GM21786 (cell line): Measurements from ENCODE around the gene CEP19.

Experiments
- ATAC-seq: cut with Tn5 transposase; IDR thresholded peaks from one replicate; pipeline ENCODE4 v1.9.1; 2021; ENCODE audit not compliant: unreplicated experiment

CEP19 gene

DNA sequence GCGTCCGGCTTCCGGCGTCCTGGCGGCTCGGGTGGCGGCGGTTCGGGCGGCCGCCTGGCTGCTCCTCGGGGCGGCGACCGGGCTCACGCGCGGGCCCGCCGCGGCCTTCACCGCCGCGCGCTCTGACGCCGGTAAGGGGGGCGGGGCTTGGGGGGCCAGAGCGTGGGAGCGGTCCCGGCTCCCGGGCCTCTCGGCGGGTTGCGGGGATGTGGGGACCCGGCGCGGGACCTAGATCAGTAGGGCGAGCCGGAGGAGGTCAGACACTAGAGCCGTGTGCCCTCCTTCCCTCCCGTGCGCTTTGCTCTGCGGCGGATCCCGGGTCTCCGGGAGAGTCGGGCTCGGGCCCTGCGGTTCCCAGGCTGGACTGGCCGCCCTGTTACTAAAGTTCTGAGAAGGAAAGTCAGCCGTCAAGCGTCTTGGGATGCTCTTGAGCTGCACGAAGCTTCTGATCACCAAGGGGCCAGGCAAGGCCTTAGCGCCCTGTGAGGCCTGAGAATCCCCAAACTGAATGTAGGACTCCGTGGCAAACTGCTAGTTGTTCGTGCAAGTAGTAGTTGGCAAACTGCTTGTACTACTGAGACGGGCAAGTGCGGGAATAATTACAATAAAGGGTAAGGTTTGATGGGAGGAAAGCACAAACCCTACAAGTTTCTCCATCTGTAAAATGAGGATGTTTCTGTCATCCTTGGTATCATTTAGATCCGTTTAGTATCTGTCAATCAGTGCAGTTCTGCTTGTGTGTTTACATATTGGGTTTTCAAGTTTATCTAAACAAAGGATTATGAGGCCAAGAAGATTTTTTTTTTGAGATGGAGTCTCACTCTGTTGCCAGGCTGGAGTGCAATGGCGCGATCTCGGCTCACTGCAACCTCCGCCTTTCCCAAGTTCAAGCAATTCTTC lies 714 bp upstream of the CEP19 start:
- peak; percentile 34 for ATAC-seq

- ATAC-seq, result no peak
Observed at GRCh38 chr3:196708467-196708866, 3.6 kb downstream of the CEP19 start.

DNA sequence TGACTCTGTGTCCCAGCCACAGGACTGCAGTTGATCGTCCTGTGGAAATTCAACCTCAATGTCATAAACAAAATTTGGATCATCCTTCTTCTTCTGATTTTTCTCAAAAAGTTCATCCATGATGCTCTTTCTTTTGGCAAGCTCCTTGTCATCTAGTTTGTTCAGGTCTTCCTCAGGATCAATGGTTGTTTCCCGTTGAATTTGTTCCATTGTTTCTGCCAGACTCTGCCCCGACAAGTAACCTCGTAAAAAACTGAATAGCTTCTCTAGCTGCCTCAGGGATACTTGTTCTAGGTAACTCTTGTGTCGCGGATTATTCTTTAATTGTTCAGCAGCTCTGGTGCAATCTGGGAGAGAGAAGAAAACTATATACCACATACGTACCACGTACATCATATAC lies 4.5 kb downstream of the CEP19 start:
- ATAC-seq, result no peak

- ATAC-seq, result no peak
Observed at GRCh38 chr3:196706731-196707130, 5.3 kb downstream of the CEP19 start.

DNA sequence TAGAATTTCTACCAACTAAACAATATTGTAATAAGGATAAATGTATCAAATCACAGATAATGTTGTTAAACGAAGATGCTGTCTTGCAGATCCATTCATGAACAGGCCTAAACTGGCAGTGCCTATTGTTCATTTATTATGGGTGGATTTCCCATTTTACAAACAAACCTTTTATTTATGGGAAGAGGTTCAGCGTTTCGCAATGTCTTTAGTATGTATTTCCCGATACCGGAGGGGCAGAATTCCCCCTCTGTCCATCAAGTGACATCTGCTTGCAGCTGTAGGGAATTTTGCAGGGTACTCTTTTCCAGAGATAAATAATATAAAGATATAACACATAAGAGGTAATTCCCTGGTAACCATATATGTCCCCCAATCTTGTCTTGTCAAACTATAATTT lies 5.7 kb downstream of the CEP19 start:
- no peak for ATAC-seq

DNA sequence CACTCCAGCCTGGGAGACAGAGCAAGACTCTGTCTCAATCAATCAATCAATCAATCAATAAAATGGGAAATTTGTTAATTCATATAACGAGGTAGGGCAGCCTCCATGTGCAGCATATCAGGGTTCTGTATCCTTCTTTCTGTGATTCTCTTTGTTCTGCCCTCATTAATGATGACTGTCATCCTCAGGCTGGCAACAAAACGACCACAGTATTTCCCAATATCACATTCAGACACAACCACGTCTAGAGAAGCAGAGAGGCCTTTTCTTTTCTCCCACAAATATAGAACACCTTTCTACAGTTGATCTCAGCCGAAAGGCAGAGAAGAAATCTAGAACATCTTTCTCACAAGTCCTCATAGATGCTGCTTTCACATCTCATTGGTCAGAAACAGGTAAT lies 11.2 kb downstream of the CEP19 start:
- ATAC-seq, result no peak

- ATAC-seq, result no peak
Observed at GRCh38 chr3:196699749-196700148, 12.3 kb downstream of the CEP19 start.

- ATAC-seq, result no peak
Observed at GRCh38 chr3:196697270-196697669, 14.8 kb downstream of the CEP19 start.

DNA sequence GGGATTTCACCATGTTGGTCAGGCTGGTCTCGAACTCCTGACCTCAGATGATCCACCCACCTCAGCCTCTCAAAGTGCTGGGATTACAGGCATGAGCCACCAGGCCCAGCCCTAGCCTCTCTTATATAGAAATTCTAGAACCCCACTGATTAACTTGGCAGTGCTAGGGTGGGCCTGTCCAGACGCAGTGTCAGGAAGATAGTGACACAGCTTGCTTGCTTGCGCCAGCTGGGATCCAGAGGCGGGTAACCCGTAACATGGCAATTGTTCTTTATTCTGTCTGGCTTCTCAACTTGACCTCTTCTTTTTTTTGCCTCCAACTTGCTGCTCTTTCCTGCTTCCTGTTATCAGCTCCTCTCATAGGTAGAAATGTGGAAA lies 16.2 kb downstream of the CEP19 start:
- ATAC-seq, result no peak

DNA sequence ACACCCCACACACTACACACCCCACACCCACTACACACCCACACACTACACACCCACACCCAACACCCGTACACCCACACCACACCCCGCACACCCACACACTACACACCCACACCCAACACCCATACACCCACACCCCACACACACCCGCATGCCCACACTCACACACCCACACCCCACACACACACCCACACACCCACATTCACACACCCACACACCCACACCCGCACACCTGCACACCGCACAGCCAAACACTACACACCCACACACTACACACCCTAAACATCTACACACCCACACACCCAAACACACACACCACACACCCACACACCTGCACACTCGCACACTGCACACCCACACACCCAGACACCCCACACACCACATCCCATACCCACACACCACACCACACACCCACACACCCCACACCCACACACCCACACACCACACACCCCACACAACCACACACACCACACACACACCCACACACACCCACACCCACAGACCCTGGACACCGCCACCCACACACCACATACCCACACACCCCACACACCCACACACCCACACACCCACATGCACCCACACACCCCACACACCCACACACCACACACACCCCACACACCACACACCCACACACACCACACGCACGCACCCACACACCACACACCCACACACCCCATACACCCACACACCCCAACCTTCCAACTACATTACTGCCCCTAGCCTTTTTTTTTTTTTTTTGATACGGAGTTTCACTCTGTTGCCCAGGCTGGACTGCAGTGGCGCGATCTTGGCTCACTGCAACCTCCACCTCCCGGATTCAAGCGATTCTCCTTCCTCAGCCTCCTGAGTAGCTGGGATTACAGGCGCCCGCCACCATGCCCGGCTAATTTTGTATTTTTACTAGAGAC lies 16.9 kb downstream of the CEP19 start:
- ATAC-seq, result no peak

- no peak for ATAC-seq
Observed at GRCh38 chr3:196694202-196694638, 17.8 kb downstream of the CEP19 start.

GRCh38 chr3:196691386-196691785 lies 20.7 kb downstream of the CEP19 start:
- ATAC-seq, result no peak

DNA sequence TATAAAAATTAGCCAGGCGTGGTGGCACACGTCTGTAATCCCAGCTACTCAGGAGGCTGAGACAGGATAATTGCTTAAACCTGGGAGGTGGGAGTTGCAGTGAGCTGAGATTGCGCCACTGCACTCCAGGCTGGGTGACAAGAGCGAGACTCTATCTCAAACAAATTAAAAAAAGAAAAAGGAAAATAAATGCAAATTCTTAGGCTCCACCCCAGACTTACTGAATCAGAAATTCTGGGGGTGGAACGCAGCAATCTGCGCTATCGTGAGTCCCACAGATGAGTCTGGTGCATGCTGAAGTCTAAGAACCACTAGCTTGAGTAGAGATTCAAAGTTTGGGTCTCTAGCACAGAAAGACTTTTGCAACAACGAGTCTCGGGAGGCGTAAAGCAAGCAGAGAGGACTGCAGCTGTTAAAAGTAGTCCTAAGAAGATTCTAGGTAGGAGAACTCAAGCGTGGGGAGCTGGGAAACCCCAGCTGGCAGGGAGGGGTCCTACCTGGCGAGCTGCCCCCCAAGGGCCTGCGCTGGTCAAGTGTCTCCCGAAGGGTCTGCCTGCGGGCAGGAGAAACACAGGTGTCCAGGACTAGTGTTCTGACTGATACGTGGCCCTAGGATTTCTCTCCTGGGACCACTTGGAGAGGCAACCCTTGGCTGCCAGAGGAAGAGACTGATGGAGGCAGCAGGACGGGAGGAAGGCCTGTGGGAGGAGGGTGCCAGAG lies 21.9 kb downstream of the CEP19 start:
- no peak for ATAC-seq

DNA sequence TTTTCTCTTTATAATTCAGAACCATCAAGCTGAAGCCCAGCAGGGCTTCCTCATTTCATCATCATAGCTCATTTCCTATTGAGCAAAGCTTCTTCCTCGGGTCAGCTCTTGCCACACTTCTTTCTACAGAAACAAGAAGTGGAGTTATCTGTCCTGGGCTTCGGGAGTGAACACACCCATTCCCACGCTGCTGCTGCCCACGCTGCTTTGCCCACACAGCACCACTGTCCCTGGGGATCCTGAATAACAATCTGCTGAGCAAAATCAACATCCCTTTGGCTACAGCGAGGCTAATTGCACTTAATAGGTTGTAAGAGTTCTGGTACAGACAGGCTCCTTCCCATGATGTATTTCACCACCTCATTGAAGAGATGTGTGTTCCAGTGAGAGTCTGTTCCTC lies 23.7 kb downstream of the CEP19 start:
- ATAC-seq, result no peak

- ATAC-seq, result no peak
Observed at GRCh38 chr3:196686436-196686835, 25.6 kb downstream of the CEP19 start.

DNA sequence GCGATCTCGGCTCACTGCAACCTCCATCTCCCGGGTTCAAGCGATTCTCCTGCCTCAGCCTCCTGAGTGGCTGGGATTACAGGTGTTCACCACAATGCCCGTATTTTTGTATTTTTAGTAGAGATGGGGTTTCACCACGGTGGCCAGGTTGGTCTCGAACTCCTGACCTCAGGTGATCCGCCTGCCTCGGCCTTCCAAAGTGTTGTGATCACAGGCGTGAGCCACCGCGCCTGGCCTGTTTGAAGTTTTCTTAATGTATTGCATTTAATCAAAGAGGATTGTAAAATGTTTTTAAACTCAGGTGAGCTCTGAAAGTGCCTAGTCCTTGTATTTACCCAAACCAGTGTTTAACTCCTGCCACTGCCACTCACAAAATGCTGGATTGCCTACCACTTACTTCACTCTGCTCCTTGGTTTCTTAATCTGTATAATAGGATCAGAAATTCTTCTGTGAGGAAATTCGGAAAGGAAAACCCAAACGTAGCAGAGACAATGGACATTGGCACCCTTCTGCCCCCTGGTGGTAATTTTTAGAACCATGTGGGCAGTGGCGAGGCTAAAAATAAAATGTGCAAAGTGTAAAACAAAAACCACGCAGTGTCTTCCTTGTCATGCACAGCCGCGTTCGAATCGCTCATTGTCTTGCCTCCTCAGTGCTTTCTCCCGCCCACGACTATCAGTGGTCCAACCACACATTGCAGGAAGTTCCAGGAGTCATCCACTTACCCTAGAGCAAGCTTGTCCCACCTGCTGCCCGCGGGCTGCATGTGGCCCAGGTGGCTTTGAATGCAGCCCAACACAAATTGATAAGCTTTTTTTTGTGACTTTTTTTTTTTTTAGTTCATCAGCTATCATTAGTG lies 27.3 kb downstream of the CEP19 start:
- peak; percentile 77 for ATAC-seq

GRCh38 chr3:196677931-196678330 lies 34.1 kb downstream of the CEP19 start:
- no peak for ATAC-seq

- no peak for ATAC-seq
Observed at GRCh38 chr3:196677353-196677752, 34.7 kb downstream of the CEP19 start.

GRCh38 chr3:196673632-196674031 lies 38.4 kb downstream of the CEP19 start:
- ATAC-seq, result no peak

GRCh38 chr3:196670339-196670738 lies 41.7 kb downstream of the CEP19 start:
- ATAC-seq, result no peak
